Heart right ventricle (tissue), 16 donors: Measurements from ENCODE around the gene RGS6. TPM values are rescaled to one million over a fixed set of nuclear protein-coding genes. Genes with fewer than 3 reads are reported as not detected.
A peak's percentile ranks its signal among the peaks of the same experiment; 100 is the strongest.

Experiments
- ATAC-seq, 8 donors: fragments of 200-7000 bp; cut with Tn5 transposase; one replicate each; pipeline ENCODE4 v1.9.1; 2020; ENCODE audit warnings: mild to moderate bottlenecking in 8 of 8, moderate library complexity in 8 of 8, moderate number of reproducible peaks in 1 of 8
- DNase-seq, 2 donors: peaks; one replicate each; pipeline ENCODE4 v3.0.0-alpha.2; 2020
- H3K27ac ChIP-seq, 10 donors: fragments of 200-600 bp; sonication (generic) in 2 of 10; one replicate each; pipeline versions ENCODE4 v1.5.0 to v1.8.0; 2020 to 2022; ENCODE audit warnings: mild to moderate bottlenecking in 3 of 10
- H3K27me3 ChIP-seq, 7 donors: fragments of 200-600 bp; one replicate each; pipeline ENCODE4 v1.8.0; 2021 to 2022; ENCODE audit warnings: mild to moderate bottlenecking in 2 of 7
- H3K36me3 ChIP-seq, 9 donors: fragments of 200-600 bp; sonication (generic) in 1 of 9; one replicate each; pipeline versions ENCODE4 v1.5.0 to v1.8.0; 2020 to 2022; ENCODE audit warnings: mild to moderate bottlenecking in 2 of 9
- H3K4me1 ChIP-seq, 9 donors: fragments of 200-600 bp; sonication (generic) in 1 of 9; one replicate each; pipeline versions ENCODE4 v1.5.0 to v1.8.0; 2020 to 2022; ENCODE audit warnings: mild to moderate bottlenecking in 4 of 9
- H3K4me3 ChIP-seq, 10 donors: fragments of 200-600 bp; sonication (generic) in 2 of 10; one replicate each; pipeline versions ENCODE4 v1.5.0 to v1.8.0; 2020 to 2022; ENCODE audit warnings: mild to moderate bottlenecking in 7 of 10, moderate library complexity in 2 of 10
- H3K9me3 ChIP-seq, 11 donors: fragments of 200-600 bp in 10 of 11; sonication (generic) in 2 of 11; one replicate each; pipeline versions ENCODE4 v1.5.0 to v1.8.0; 2013 to 2022; ENCODE audit warnings: mild to moderate bottlenecking in 2 of 11, control low read depth in 1 of 11, moderate library complexity in 1 of 11
- WGBS, 2 donors: extraction: QIAGEN DNeasy Blood & Tissue Kit; methylation state at CpG; one replicate each; pipeline ENCODE4 v1.1.7; 2013; ENCODE audit warnings: inconsistent platforms in 1 of 2; 5-methylcytosine and 5-hydroxymethylcytosine counted together
- intact Hi-C, 10 donors: fragments of 100-400 bp; cut with DNase I; formaldehyde crosslinking; loops; one replicate each; pipeline versions ENCODE4 v1.11.1 to v1.14.2; 2022
- polyA plus RNA-seq, 2 donors: library from polyadenylated mRNA; stranded (reverse); fragments of 200-250 nt; gene quantifications; one replicate each; pipeline ENCODE4 v1.2.3, GENCODE V29; 2013
- total RNA-seq, 10 donors: library from RNA; stranded (reverse); fragmentation: NEBNext Ultra II Directional in 3 of 10; extraction: Animal tissue kit (Norgen Biotek cat#: 25700) in 3 of 10; gene quantifications; one replicate each; pipeline versions ENCODE4 v1.2.1 to v1.2.4, GENCODE V29; 2021 to 2023
- TF ChIP-seq, protein P1 (sequence below), 9 donors: fragments of 200-600 bp; sonication (generic) in 2 of 9; IDR thresholded peaks; one replicate each; pipeline versions ENCODE4 v1.5.0 to v1.8.0; 2021 to 2022; ENCODE audit warnings: antibody characterized with exemption in 9 of 9, mild to moderate bottlenecking in 5 of 9, moderate library complexity in 1 of 9
- donor health status: Arrhythmogenic right ventricular cardiomyopathy.
- donor health status: ischemic (EF 13 %, LVEDD 7.1; RV severe dilation, severe dysfunction).
- donor health status: healthy with polysubstance abuse.
- donor health status: DM: no; HTN: yes; CAD: no.
- donor health status: DM: no; HTN: no; CAD: no.
- donor health status: ischemic (EF 25% LVEDD 6.9; RV normal size, moderate dysfunction).
- donor health status: ischemic (EF 25% LVEDD 5.7; RV mildly dilated, moderate dysfunction).
- donor health status: healthy.
- donor health status: DM: yes; HTN: yes; CAD: no.
- donor health status: Ischemic cardiomyopathy.
- donor health status: ischemic (EF 35%, LVEDD 5.7; RV mildly dilated, moderate dysfunction).
- donor health status: nonischemic (EF 11% LVEDD 7.7; RV severe dilation, severe dysfunction).
- donor health status: DM: yes; HTN: yes; CAD: no.
- donor health status: PGD.
- donor health status: ischemic (EF 29% LVEDD 5.4; RV normal size, mild dysfunction).
- donor health status: nonischemic (EF 23%, LVEDD 6.1; RV moderate dilation, normal function).

RGS6 gene
- total and polyA plus RNA-seq, 12 donors: 1.2 to 31.9 (median 19.0) TPM

DNA sequence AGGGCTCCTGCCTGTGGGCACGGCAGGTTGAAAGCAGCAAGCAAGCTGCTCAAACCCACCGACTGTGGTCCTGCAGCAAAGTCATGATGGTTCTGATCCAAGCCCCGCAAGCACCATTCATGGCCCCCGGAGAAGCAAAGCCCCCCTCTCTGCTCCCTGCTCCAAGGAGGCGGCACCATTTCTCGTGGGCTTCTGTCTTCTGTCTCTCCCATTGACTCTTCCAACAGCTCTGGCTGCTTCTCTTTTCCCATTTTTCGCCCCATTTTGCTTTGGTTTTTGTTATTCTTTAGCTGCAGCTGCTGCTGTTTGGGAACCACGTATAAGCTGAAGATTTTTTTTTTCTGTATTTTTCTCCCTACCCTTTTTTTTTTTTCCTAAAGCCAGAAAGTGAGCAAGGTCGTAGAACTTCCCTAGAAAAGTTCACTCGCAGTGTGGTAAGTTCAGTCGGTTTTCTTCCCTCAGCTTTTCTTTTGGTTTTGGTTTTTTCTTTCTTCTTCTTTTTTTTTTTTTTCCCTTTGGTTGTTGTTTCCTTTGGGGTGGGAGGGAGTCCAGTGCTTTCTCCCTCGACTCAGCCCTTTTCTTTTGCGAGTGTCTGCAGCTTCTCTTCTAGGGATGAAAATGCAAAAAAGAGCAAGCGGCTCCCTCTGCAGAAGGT is 607.6 kb downstream of the RGS6 start:
- Histone ChIP-seq H3K27ac (peak overlapping the region in 1 of 10 donors; percentile 20), H3K4me1 (peaks cover 0 to 29% (median 7%) of the 10 kb centered on the region in 9 donors), H3K27me3 (no peaks in the 10 kb centered on the region), H3K9me3 (no peaks in the 10 kb centered on the region), H3K36me3 (no peaks in the 10 kb centered on the region), H3K4me3 (no peak overlapping the region)
- TF ChIP-seq, protein P1, sequence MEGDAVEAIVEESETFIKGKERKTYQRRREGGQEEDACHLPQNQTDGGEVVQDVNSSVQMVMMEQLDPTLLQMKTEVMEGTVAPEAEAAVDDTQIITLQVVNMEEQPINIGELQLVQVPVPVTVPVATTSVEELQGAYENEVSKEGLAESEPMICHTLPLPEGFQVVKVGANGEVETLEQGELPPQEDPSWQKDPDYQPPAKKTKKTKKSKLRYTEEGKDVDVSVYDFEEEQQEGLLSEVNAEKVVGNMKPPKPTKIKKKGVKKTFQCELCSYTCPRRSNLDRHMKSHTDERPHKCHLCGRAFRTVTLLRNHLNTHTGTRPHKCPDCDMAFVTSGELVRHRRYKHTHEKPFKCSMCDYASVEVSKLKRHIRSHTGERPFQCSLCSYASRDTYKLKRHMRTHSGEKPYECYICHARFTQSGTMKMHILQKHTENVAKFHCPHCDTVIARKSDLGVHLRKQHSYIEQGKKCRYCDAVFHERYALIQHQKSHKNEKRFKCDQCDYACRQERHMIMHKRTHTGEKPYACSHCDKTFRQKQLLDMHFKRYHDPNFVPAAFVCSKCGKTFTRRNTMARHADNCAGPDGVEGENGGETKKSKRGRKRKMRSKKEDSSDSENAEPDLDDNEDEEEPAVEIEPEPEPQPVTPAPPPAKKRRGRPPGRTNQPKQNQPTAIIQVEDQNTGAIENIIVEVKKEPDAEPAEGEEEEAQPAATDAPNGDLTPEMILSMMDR (IDR thresholded peaks at IDR 0.05): no peak
- DNase-seq (no peak), ATAC-seq (no peak)
- WGBS, 2 donors: 72 to 78% methylated on average over 14 of the region's 14 CpGs
- intact Hi-C loops: loop anchor here in 2 of 10 donors (1.0 to 10.0 kb wide), 2 partner anchors 101 to 115 kb away; no protein-coding TSS in a partner anchor

- no peaks in the 10 kb centered on the region for H3K27me3 ChIP-seq
- H3K27ac ChIP-seq: no peak overlapping the region
- intact Hi-C loops: loop anchor here in 1 of 10 donors (10.0 kb wide), 1 partner anchor 114 kb away; no protein-coding TSS in a partner anchor
- H3K9me3 ChIP-seq: no peaks in the 10 kb centered on the region
- no peaks in the 10 kb centered on the region for H3K36me3 ChIP-seq
- no peak for ATAC-seq
- TF ChIP-seq, protein P1 (IDR thresholded peaks at IDR 0.05): no peak
- WGBS, 2 donors: 96 to 97% methylated on average over 6 of the region's 6 CpGs
- no peak for DNase-seq
- no peak overlapping the region for H3K4me3 ChIP-seq
- H3K4me1 ChIP-seq: peaks cover 0 to 19% (median 10%) of the 10 kb centered on the region in 9 donors
These were observed 608.6 kb downstream of the RGS6 start for GRCh38 chr14:72540836-72541235.

- DNase-seq (no peak), ATAC-seq (no peak)
- H3K4me3 ChIP-seq: no peak overlapping the region
- WGBS, 2 donors: 93% methylated on average over 8 of the region's 8 CpGs
- no peaks in the 10 kb centered on the region for H3K36me3 ChIP-seq
- peaks cover 0 to 17% (median 10%) of the 10 kb centered on the region in 9 donors for H3K4me1 ChIP-seq
- intact Hi-C loops: loop anchor here in 1 of 10 donors (10.0 kb wide), 1 partner anchor 113 kb away; no protein-coding TSS in a partner anchor
- H3K9me3 ChIP-seq: no peaks in the 10 kb centered on the region
- H3K27ac ChIP-seq: no peak overlapping the region
- no peaks in the 10 kb centered on the region for H3K27me3 ChIP-seq
- TF ChIP-seq, protein P1 (IDR thresholded peaks at IDR 0.05): no peak
These were observed 609.3 kb downstream of the RGS6 start for GRCh38 chr14:72541546-72541945.

DNA sequence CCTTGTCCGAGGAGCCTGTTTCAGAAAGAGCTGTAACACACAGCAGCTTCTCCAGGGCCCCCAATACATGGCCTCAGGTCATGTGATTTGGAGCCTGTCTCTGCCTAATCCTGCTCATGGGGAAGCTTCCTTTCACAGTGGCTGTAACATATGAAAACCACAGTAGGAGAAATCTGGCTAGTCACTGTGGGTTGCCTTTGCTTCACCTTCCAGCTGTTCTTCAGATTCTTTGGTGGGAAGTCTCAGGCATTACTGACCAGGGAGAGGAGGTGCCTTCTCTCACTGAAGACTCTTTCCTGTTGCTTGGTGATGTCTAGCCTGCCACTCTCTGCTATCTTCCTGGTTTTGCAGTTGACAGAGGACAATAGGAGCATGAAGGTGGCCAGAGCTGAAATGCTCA is 611.1 kb downstream of the RGS6 start:
- DNase-seq (no peak), ATAC-seq (no peak)
- Histone ChIP-seq H3K27me3 (no peaks in the 10 kb centered on the region), H3K36me3 (no peaks in the 10 kb centered on the region), H3K27ac (no peak overlapping the region), H3K4me3 (no peak overlapping the region), H3K4me1 (peaks cover 3 to 22% (median 12%) of the 10 kb centered on the region in 9 donors), H3K9me3 (no peaks in the 10 kb centered on the region)
- intact Hi-C loops: loop anchor here in 1 of 10 donors (10.0 kb wide), 1 partner anchor 111 kb away; no protein-coding TSS in a partner anchor
- 87 to 91% methylated on average over 1 of the region's 1 CpG for WGBS, 2 donors
- TF ChIP-seq, protein P1 (IDR thresholded peaks at IDR 0.05): no peak
